Body of pancreas (tissue), 4 donors: ENCODE results near the gene DUS2.

Source experiments
- POLR2A ChIP-seq, 3 donors: fragments of 450-650 bp; IDR thresholded peaks; one replicate each; pipeline ENCODE4 v1.6.1; 2016; ENCODE audit warnings: antibody characterized with exemption in 3 of 3, mild to moderate bottlenecking in 2 of 3
- TF ChIP-seq, protein P1 (sequence below), 7 experiments: fragments of 450-650 bp in 4 of 7; fragments of 200-600 bp in 3 of 7; sonication (generic) in 3 of 7; IDR thresholded peaks; one replicate each; pipeline ENCODE4 v1.5.1; 2016 to 2019; ENCODE audit warnings: antibody characterized with exemption in 7 of 7

- TF ChIP-seq, protein P1, sequence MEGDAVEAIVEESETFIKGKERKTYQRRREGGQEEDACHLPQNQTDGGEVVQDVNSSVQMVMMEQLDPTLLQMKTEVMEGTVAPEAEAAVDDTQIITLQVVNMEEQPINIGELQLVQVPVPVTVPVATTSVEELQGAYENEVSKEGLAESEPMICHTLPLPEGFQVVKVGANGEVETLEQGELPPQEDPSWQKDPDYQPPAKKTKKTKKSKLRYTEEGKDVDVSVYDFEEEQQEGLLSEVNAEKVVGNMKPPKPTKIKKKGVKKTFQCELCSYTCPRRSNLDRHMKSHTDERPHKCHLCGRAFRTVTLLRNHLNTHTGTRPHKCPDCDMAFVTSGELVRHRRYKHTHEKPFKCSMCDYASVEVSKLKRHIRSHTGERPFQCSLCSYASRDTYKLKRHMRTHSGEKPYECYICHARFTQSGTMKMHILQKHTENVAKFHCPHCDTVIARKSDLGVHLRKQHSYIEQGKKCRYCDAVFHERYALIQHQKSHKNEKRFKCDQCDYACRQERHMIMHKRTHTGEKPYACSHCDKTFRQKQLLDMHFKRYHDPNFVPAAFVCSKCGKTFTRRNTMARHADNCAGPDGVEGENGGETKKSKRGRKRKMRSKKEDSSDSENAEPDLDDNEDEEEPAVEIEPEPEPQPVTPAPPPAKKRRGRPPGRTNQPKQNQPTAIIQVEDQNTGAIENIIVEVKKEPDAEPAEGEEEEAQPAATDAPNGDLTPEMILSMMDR (IDR thresholded peaks at IDR 0.05), result no peak
- no peak for TF ChIP-seq POLR2A (IDR thresholded peaks at IDR 0.05)
Observed at GRCh38 chr16:68097088-68097487, 74.0 kb downstream of the DUS2 start.
